Lower leg skin (tissue), 4 donors: Measurements from ENCODE around the gene NLRP11. TPM values are rescaled to one million over a fixed set of nuclear protein-coding genes. Genes with fewer than 3 reads are reported as not detected.

Experiments used
- DNase-seq, 2 donors: peaks; one replicate each; pipeline ENCODE4 v3.0.0-alpha.2; 2019; ENCODE audit warnings: low spot score in 2 of 2
- H3K4me3 ChIP-seq: fragments of 200-600 bp; sonication (generic); 2 replicates; pipeline ENCODE4 v1.5.1; 2017; ENCODE audit warnings: mild to moderate bottlenecking, low read depth; ENCODE audit not compliant: poor library complexity, severe bottlenecking
- POLR2A ChIP-seq, 2 donors: fragments of 450-650 bp; IDR thresholded peaks; one replicate each; pipeline ENCODE4 v1.6.1; 2016 to 2017; ENCODE audit warnings: antibody characterized with exemption in 2 of 2, mild to moderate bottlenecking in 1 of 2, moderate library complexity in 1 of 2
- WGBS, 2 donors: methylation state at CpG; one replicate each; pipeline ENCODE4 v1.1.5; 2018; 5-methylcytosine and 5-hydroxymethylcytosine counted together
- intact Hi-C: fragments of 100-400 bp; cut with DNase I; formaldehyde crosslinking; loops from one replicate; pipeline ENCODE4 v1.15.0; 2023; ENCODE audit warnings: low total_unique reads
- total RNA-seq, 4 donors: library from RNA; depleted of rRNA; stranded (reverse); fragments of >200 nt; gene quantifications; one replicate each; pipeline ENCODE4 v1.1.0, GENCODE V29; 2016
- TF ChIP-seq, protein P1 (sequence below), 3 donors: fragments of 450-650 bp; IDR thresholded peaks; one replicate each; pipeline ENCODE4 v1.5.1; 2016; ENCODE audit warnings: antibody characterized with exemption in 3 of 3, mild to moderate bottlenecking in 3 of 3, moderate library complexity in 2 of 3

NLRP11 gene
- total RNA-seq, 4 donors from 2014 or later: 0.10 TPM; not detected in 3

GRCh38 chr19:55858401-55858800, 26.6 kb upstream of the NLRP11 start:
- TF ChIP-seq, protein P1, sequence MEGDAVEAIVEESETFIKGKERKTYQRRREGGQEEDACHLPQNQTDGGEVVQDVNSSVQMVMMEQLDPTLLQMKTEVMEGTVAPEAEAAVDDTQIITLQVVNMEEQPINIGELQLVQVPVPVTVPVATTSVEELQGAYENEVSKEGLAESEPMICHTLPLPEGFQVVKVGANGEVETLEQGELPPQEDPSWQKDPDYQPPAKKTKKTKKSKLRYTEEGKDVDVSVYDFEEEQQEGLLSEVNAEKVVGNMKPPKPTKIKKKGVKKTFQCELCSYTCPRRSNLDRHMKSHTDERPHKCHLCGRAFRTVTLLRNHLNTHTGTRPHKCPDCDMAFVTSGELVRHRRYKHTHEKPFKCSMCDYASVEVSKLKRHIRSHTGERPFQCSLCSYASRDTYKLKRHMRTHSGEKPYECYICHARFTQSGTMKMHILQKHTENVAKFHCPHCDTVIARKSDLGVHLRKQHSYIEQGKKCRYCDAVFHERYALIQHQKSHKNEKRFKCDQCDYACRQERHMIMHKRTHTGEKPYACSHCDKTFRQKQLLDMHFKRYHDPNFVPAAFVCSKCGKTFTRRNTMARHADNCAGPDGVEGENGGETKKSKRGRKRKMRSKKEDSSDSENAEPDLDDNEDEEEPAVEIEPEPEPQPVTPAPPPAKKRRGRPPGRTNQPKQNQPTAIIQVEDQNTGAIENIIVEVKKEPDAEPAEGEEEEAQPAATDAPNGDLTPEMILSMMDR (IDR thresholded peaks at IDR 0.05): no peak
- no peak for TF ChIP-seq POLR2A (IDR thresholded peaks at IDR 0.05)
- no peak overlapping the region for H3K4me3 ChIP-seq
- intact Hi-C loops: no loop called here
- DNase-seq: no peak
- 90 to 96% methylated on average over 14 of the region's 14 CpGs for WGBS, 2 donors

GRCh38 chr19:55857974-55858373, 26.2 kb upstream of the NLRP11 start:
- 93% methylated on average over 23 of the region's 23 CpGs for WGBS, 2 donors
- DNase-seq: no peak
- intact Hi-C loops: no loop called here
- no peak overlapping the region for H3K4me3 ChIP-seq
- no peak for TF ChIP-seq POLR2A (IDR thresholded peaks at IDR 0.05)
- TF ChIP-seq, protein P1 (IDR thresholded peaks at IDR 0.05): no peak

GRCh38 chr19:55857149-55857548, 25.4 kb upstream of the NLRP11 start:
- 67 to 69% methylated on average over 4 of the region's 4 CpGs for WGBS, 2 donors
- no peak for TF ChIP-seq POLR2A (IDR thresholded peaks at IDR 0.05)
- TF ChIP-seq, protein P1 (IDR thresholded peaks at IDR 0.05): no peak
- no peak overlapping the region for H3K4me3 ChIP-seq
- no peak for DNase-seq
- intact Hi-C loops: no loop called here

GRCh38 chr19:55855160-55855559, 23.4 kb upstream of the NLRP11 start:
- TF ChIP-seq, protein P1 (IDR thresholded peaks at IDR 0.05): no peak
- TF ChIP-seq POLR2A (IDR thresholded peaks at IDR 0.05): no peak
- no peak for DNase-seq
- H3K4me3 ChIP-seq: no peak overlapping the region
- 74 to 77% methylated on average over 1 of the region's 1 CpG for WGBS, 2 donors
- intact Hi-C loops: no loop called here

DNA sequence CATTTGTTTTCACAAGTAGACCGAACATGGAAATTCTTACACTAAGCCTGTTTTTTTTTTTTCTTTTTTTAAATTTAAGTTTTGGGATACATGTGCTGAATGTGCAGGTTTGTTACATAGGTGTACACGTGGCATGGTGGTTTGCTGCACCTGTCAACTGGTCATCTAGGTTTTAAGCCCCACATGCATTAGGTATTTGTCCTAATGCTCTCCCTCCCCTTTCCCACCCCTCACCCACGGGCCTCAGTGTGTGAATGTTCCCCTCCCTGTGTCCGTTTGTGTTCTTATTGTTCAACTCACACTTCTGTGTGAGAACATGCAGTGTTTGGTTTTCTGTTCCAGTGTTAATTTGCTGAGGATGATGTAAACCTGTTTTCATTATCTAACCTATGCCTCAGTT, 7.1 kb upstream of the NLRP11 start:
- intact Hi-C loops: no loop called here
- no peak for DNase-seq
- TF ChIP-seq, protein P1 (IDR thresholded peaks at IDR 0.05): no peak
- no peak for TF ChIP-seq POLR2A (IDR thresholded peaks at IDR 0.05)
- no peak overlapping the region for H3K4me3 ChIP-seq
- 54 to 56% methylated on average over 4 of the region's 4 CpGs for WGBS, 2 donors

DNA sequence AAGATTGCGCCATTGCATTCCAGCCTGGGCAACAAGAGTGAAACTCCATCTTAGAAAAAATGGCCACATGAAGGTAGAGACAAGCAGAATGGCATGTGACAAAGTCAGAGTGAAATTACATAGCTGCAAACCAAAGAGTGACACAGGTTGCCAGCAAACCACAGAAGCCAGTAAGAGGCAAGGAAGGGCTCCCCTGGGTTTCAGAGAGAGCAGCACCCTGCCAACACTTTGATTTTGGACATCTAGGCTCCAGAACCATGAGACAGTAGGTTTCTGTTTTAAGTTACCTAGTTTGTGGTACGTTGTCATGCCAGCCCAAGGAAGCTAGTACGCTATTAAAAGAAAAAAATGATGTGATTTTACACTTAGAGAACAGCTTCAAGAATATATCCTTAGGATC, 6.5 kb upstream of the NLRP11 start:
- 87 to 88% methylated on average over 3 of the region's 3 CpGs for WGBS, 2 donors
- TF ChIP-seq, protein P1 (IDR thresholded peaks at IDR 0.05): no peak
- no peak for TF ChIP-seq POLR2A (IDR thresholded peaks at IDR 0.05)
- DNase-seq: no peak
- H3K4me3 ChIP-seq: no peak overlapping the region
- intact Hi-C loops: no loop called here
